MM.1S (cell line): ENCODE results near the gene COQ9.

ENCODE experiments used
- EZH2 ChIP-seq: fragments of 300-600 bp; sonication (generic); optimal IDR thresholded peaks from 2 replicates; pipeline ENCODE3; 2017; ENCODE audit warnings: low read depth, mild to moderate bottlenecking, antibody characterized with exemption, low read length, mixed read lengths
- EZH2phosphoT487 ChIP-seq: fragments of 300-600 bp; sonication (generic); IDR thresholded peaks from 2 replicates; pipeline ENCODE4 v1.6.1; 2018; ENCODE audit warnings: antibody characterized with exemption, low read length
- TF ChIP-seq, protein P1 (sequence below): fragments of 300-600 bp; sonication (generic); IDR thresholded peaks from 2 replicates; pipeline ENCODE4 v1.5.1; 2016; ENCODE audit warnings: antibody characterized with exemption, low read length, mixed read lengths

DNA sequence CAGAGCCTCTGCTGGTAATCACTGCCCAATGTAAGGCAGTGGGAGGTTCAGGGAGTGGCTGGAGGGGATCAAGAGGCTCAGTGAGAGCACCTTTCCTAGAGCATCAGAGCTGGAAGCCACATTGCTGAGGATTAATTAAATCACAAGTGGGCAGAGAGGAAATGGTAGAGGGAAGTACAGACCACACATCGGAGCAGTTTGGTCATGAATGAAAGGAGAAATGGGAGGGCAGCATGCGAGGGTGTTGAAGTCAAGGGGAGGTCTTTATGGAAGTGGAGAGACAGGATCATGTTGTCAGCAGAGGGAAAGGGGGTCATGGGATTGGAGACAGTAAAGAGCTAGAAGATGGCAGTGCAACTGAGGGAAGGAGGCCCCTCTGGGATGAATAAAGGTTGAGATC, 40.4 kb upstream of the COQ9 start:
- TF ChIP-seq, protein P1, sequence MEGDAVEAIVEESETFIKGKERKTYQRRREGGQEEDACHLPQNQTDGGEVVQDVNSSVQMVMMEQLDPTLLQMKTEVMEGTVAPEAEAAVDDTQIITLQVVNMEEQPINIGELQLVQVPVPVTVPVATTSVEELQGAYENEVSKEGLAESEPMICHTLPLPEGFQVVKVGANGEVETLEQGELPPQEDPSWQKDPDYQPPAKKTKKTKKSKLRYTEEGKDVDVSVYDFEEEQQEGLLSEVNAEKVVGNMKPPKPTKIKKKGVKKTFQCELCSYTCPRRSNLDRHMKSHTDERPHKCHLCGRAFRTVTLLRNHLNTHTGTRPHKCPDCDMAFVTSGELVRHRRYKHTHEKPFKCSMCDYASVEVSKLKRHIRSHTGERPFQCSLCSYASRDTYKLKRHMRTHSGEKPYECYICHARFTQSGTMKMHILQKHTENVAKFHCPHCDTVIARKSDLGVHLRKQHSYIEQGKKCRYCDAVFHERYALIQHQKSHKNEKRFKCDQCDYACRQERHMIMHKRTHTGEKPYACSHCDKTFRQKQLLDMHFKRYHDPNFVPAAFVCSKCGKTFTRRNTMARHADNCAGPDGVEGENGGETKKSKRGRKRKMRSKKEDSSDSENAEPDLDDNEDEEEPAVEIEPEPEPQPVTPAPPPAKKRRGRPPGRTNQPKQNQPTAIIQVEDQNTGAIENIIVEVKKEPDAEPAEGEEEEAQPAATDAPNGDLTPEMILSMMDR, result no peak
- TF ChIP-seq EZH2 (no peak), EZH2phosphoT487 (no peak)
